GM19372 (cell line): ENCODE results near the gene TMEM114.

ENCODE experiments used
- ATAC-seq: cut with Tn5 transposase; IDR thresholded peaks from one replicate; pipeline ENCODE4 v1.9.1; 2021; ENCODE audit warnings: mild to moderate bottlenecking, low read depth, moderate library complexity; ENCODE audit not compliant: unreplicated experiment

The TMEM114 gene

GRCh38 chr16:8611886-8612600, 21.7 kb upstream of the TMEM114 start:
- ATAC-seq: no peak

- no peak for ATAC-seq
Measured at GRCh38 chr16:8611122-8611521, 20.8 kb upstream of the TMEM114 start.

GRCh38 chr16:8607214-8607613, 16.9 kb upstream of the TMEM114 start:
- no peak for ATAC-seq

- no peak for ATAC-seq
Measured at GRCh38 chr16:8605554-8605953, 15.2 kb upstream of the TMEM114 start.

- ATAC-seq: no peak
Measured at GRCh38 chr16:8600144-8600775, 9.9 kb upstream of the TMEM114 start.

GRCh38 chr16:8596581-8596980, 6.3 kb upstream of the TMEM114 start:
- ATAC-seq: no peak

GRCh38 chr16:8595783-8596182, 5.5 kb upstream of the TMEM114 start:
- no peak for ATAC-seq

GRCh38 chr16:8594149-8594666, 3.9 kb upstream of the TMEM114 start:
- no peak for ATAC-seq

GRCh38 chr16:8591451-8591850, 1.1 kb upstream of the TMEM114 start:
- no peak for ATAC-seq

GRCh38 chr16:8590811-8591210, 500 bp upstream of the TMEM114 start:
- no peak for ATAC-seq

GRCh38 chr16:8589057-8589899, 1.0 kb downstream of the TMEM114 start:
- no peak for ATAC-seq

GRCh38 chr16:8588682-8589056, 1.6 kb downstream of the TMEM114 start:
- no peak for ATAC-seq

- ATAC-seq: no peak
Measured at GRCh38 chr16:8587065-8587464, 3.2 kb downstream of the TMEM114 start.

- no peak for ATAC-seq
Measured at GRCh38 chr16:8585857-8586256, 4.5 kb downstream of the TMEM114 start.

GRCh38 chr16:8585041-8585440, 5.3 kb downstream of the TMEM114 start:
- ATAC-seq: no peak

- ATAC-seq: no peak
Measured at GRCh38 chr16:8583732-8584131, 6.6 kb downstream of the TMEM114 start.

- ATAC-seq: no peak
Measured at GRCh38 chr16:8583199-8583598, 7.1 kb downstream of the TMEM114 start.

- peak; percentile 68 for ATAC-seq
Measured at GRCh38 chr16:8581831-8582580, 8.3 kb downstream of the TMEM114 start.

- ATAC-seq: no peak
Measured at GRCh38 chr16:8579559-8579958, 10.8 kb downstream of the TMEM114 start.

GRCh38 chr16:8577678-8578304, 12.5 kb downstream of the TMEM114 start:
- no peak for ATAC-seq
